HepG2 (cell line): ENCODE results near the gene NCR3LG1. TPM values are rescaled to one million over a fixed set of nuclear protein-coding genes. Genes with fewer than 3 reads are reported as not detected.

ENCODE experiments used
- ARNT ChIP-seq: fragments of 450-650 bp; IDR thresholded peaks from 2 replicates; pipeline ENCODE4 v1.6.1; 2017
- CCAR2 ChIP-seq: fragments of 200-400 bp; formaldehyde crosslinking; optimal IDR thresholded peaks from 2 replicates; pipeline ENCODE3; 2018; ENCODE audit warnings: low read depth, mild to moderate bottlenecking, low read length, moderate library complexity
- CHCHD3 ChIP-seq: sonication (generic); formaldehyde crosslinking; IDR thresholded peaks from 2 replicates; pipeline ENCODE4 v1.8.0; 2022; ENCODE audit warnings: mild to moderate bottlenecking, missing genetic modification reagents, moderate library complexity
- GTF3A ChIP-seq: sonication (generic); formaldehyde crosslinking; conservative IDR thresholded peaks from 2 replicates; pipeline ENCODE4 v1.4.0; 2020; ENCODE audit warnings: mild to moderate bottlenecking, missing genetic modification reagents
- NCOR1 ChIP-seq: fragments of 200-600 bp; sonication (generic); IDR thresholded peaks from 2 replicates; pipeline ENCODE4 v1.7.0; 2017; ENCODE audit warnings: antibody characterized with exemption, low read length, borderline replicate concordance
- NR3C1 ChIP-seq: sonication (generic); formaldehyde crosslinking; IDR thresholded peaks from 2 replicates; pipeline ENCODE4 v1.4.0; 2020; ENCODE audit warnings: missing genetic modification reagents
- SETDB1 ChIP-seq: sonication (generic); formaldehyde crosslinking; IDR thresholded peaks from 2 replicates; pipeline ENCODE4 v1.5.1; 2020; ENCODE audit warnings: missing genetic modification reagents, mild to moderate bottlenecking, borderline replicate concordance
- SRSF4 ChIP-seq: fragments of 200-400 bp; formaldehyde crosslinking; IDR thresholded peaks from one replicate; pipeline ENCODE4 v1.6.1; 2018; ENCODE audit warnings: mild to moderate bottlenecking, low read depth, low read length, moderate library complexity; ENCODE audit not compliant: poor library complexity, severe bottlenecking
- TGIF2 ChIP-seq: IDR thresholded peaks from 2 replicates; pipeline ENCODE4 v1.6.1; 2016; ENCODE audit warnings: control low read depth, missing compliant biosample characterization
- WIZ ChIP-seq: sonication (generic); formaldehyde crosslinking; IDR thresholded peaks from 2 replicates; pipeline ENCODE4 v1.5.1; 2020; ENCODE audit warnings: mild to moderate bottlenecking, missing genetic modification reagents
- ZC3H13 ChIP-seq: sonication (generic); formaldehyde crosslinking; IDR thresholded peaks from 2 replicates; pipeline ENCODE4 v1.8.1; 2023; ENCODE audit warnings: mild to moderate bottlenecking, missing genetic modification reagents, moderate library complexity
- ZFP90 ChIP-seq: sonication (generic); formaldehyde crosslinking; IDR thresholded peaks from 2 replicates; pipeline ENCODE4 v1.8.0; 2022; ENCODE audit warnings: missing genetic modification reagents, mild to moderate bottlenecking, inconsistent platforms, borderline replicate concordance
- ZNF10 ChIP-seq: sonication (generic); formaldehyde crosslinking; IDR thresholded peaks from 2 replicates; pipeline ENCODE4 v1.4.0; 2020; ENCODE audit warnings: mild to moderate bottlenecking, low read depth, missing genetic modification reagents, borderline replicate concordance
- ZNF530 ChIP-seq: sonication (generic); formaldehyde crosslinking; IDR thresholded peaks from 2 replicates; pipeline ENCODE4 v1.5.0; 2020; ENCODE audit warnings: low read depth, mild to moderate bottlenecking, missing genetic modification reagents
- ZNF816 ChIP-seq: sonication (generic); formaldehyde crosslinking; IDR thresholded peaks from 2 replicates; pipeline ENCODE4 v1.8.0; 2022; ENCODE audit warnings: missing genetic modification reagents, mild to moderate bottlenecking, borderline replicate concordance
- polyA plus RNA-seq, 8 experiments: library from polyadenylated mRNA; depleted of rRNA in 3 of 8; stranded (reverse) in 7 of 8; unstranded in 1 of 8; fragments of >200 nt; fragmentation: Illumina TruSeq in 4 of 8; extraction: Trizol in 4 of 8; gene quantifications; 2 replicates each; pipeline versions ENCODE4 v1.2.1 to v1.2.3, GENCODE V29; 2011 to 2016; ENCODE audit warnings: low read depth in 4 of 8, missing spikeins in 1 of 8, mixed read lengths in 1 of 8; ENCODE audit not compliant: insufficient read depth in 1 of 8
- total RNA-seq, 5 experiments: library from RNA; depleted of rRNA; stranded (reverse); fragments of >200 nt; fragmentation: Illumina TruSeq; extraction: Trizol; gene quantifications; 2 replicates each; pipeline ENCODE4 v1.2.3, GENCODE V29; 2016; ENCODE audit warnings: low read depth in 1 of 5
- TF ChIP-seq, protein P1 (sequence below): sonication (generic); formaldehyde crosslinking; IDR thresholded peaks from 2 replicates; pipeline ENCODE4 v1.4.0; 2020; ENCODE audit warnings: missing genetic modification reagents
- TF ChIP-seq, protein P2 (sequence below): sonication (generic); formaldehyde crosslinking; conservative IDR thresholded peaks from 2 replicates; pipeline ENCODE4 v1.4.0; 2020; ENCODE audit warnings: missing genetic modification reagents
- TF ChIP-seq, protein P3 (sequence below): sonication (generic); formaldehyde crosslinking; IDR thresholded peaks from 2 replicates; pipeline ENCODE4 v1.8.0; 2022; ENCODE audit warnings: mild to moderate bottlenecking, missing genetic modification reagents, moderate library complexity
- TF ChIP-seq, protein P4 (sequence below): sonication (generic); formaldehyde crosslinking; IDR thresholded peaks from 2 replicates; pipeline ENCODE4 v1.4.0; 2020; ENCODE audit warnings: missing genetic modification reagents

NCR3LG1 gene
- total and polyA plus RNA-seq, 2 of the 13 experiments (the other 11 are each of a cell fraction or from before 2014, with no cell fraction given): 16.1 to 25.1 TPM

DNA sequence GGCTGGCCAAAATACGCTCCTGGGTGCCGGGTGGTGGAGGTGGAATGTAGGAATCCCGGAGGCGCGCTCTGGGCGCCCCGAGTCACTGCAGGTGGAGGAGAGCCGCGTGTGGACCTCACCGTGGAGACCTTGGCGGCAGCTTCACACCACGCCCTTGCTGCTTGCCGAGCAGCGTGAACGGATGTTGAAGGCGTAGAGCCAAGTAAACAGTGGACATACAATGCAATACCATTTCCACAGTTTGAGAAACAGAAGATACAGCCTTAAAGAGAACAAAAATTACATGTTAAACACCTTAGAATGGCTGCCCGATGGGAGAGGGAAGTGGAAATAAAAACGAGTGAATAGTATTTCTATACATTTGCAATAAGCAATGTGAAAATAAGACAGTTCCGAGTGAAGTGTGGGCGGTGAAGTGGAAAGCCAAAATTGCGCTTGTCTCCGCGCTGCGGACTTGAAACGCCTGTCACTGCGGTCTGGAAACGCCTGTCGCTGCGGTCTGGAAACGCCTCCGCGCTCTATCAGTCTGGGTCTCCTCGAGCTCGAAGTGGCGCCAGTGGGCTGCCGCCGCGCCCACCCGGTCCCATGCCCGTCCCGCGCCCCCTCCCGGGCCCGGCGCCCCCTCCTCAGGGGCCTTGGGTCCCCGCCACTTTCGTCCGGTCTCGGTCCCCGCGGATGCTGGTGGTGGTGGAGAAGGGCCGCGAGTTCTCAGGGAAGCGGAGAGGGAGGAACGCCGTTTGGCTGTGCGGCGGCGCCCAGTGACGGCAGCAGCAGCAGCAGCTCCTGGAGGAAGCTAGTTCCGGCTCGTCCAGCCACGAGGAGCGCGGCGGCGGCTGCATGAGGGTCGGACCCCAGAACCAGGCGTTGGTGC is 1.6 kb downstream of the NCR3LG1 start (continued):
- TF ChIP-seq, protein P1, sequence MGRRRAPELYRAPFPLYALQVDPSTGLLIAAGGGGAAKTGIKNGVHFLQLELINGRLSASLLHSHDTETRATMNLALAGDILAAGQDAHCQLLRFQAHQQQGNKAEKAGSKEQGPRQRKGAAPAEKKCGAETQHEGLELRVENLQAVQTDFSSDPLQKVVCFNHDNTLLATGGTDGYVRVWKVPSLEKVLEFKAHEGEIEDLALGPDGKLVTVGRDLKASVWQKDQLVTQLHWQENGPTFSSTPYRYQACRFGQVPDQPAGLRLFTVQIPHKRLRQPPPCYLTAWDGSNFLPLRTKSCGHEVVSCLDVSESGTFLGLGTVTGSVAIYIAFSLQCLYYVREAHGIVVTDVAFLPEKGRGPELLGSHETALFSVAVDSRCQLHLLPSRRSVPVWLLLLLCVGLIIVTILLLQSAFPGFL: no peak
- TF ChIP-seq SRSF4: peak; percentile 69
- TF ChIP-seq TGIF2 (CRISPR knock-in tag): peak; percentile 64; the same call in 1 of the 2 replicates
- TF ChIP-seq NCOR1: no peak
- no peak for TF ChIP-seq ZFP90 (CRISPR knock-in tag)
- TF ChIP-seq ARNT: no peak
- no peak for TF ChIP-seq SETDB1
- TF ChIP-seq CHCHD3 (CRISPR knock-in tag): 0 out of 2 replicates have a peak, but pooled peaks have one; percentile 39
- TF ChIP-seq, protein P2, sequence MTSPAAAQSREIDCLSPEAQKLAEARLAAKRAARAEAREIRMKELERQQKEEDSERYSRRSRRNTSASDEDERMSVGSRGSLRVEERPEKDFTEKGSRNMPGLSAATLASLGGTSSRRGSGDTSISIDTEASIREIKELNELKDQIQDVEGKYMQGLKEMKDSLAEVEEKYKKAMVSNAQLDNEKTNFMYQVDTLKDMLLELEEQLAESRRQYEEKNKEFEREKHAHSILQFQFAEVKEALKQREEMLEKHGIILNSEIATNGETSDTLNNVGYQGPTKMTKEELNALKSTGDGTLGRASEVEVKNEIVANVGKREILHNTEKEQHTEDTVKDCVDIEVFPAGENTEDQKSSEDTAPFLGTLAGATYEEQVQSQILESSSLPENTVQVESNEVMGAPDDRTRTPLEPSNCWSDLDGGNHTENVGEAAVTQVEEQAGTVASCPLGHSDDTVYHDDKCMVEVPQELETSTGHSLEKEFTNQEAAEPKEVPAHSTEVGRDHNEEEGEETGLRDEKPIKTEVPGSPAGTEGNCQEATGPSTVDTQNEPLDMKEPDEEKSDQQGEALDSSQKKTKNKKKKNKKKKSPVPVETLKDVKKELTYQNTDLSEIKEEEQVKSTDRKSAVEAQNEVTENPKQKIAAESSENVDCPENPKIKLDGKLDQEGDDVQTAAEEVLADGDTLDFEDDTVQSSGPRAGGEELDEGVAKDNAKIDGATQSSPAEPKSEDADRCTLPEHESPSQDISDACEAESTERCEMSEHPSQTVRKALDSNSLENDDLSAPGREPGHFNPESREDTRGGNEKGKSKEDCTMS (CRISPR knock-in tag): no peak
- no peak for TF ChIP-seq ZNF530 (CRISPR knock-in tag)
- TF ChIP-seq ZNF10 (CRISPR knock-in tag): no peak
- TF ChIP-seq ZC3H13 (CRISPR knock-in tag): peak; percentile 98
- TF ChIP-seq WIZ: 0 out of 2 replicates have a peak, but pooled peaks have one; percentile 32
- no peak for TF ChIP-seq CCAR2
- TF ChIP-seq NR3C1 (CRISPR knock-in tag): no peak
- TF ChIP-seq, protein P3, sequence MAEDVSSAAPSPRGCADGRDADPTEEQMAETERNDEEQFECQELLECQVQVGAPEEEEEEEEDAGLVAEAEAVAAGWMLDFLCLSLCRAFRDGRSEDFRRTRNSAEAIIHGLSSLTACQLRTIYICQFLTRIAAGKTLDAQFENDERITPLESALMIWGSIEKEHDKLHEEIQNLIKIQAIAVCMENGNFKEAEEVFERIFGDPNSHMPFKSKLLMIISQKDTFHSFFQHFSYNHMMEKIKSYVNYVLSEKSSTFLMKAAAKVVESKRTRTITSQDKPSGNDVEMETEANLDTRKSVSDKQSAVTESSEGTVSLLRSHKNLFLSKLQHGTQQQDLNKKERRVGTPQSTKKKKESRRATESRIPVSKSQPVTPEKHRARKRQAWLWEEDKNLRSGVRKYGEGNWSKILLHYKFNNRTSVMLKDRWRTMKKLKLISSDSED (CRISPR knock-in tag): no peak
- no peak; the same call in none of the 2 replicates for TF ChIP-seq GTF3A (CRISPR knock-in tag)
- peak; percentile 93 for TF ChIP-seq ZNF816 (CRISPR knock-in tag)
- TF ChIP-seq, protein P4, sequence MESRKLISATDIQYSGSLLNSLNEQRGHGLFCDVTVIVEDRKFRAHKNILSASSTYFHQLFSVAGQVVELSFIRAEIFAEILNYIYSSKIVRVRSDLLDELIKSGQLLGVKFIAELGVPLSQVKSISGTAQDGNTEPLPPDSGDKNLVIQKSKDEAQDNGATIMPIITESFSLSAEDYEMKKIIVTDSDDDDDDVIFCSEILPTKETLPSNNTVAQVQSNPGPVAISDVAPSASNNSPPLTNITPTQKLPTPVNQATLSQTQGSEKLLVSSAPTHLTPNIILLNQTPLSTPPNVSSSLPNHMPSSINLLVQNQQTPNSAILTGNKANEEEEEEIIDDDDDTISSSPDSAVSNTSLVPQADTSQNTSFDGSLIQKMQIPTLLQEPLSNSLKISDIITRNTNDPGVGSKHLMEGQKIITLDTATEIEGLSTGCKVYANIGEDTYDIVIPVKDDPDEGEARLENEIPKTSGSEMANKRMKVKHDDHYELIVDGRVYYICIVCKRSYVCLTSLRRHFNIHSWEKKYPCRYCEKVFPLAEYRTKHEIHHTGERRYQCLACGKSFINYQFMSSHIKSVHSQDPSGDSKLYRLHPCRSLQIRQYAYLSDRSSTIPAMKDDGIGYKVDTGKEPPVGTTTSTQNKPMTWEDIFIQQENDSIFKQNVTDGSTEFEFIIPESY (CRISPR knock-in tag): peak; percentile 39; the same call in 1 of the 2 replicates
